SU-DHL-6 (cell line): Measurements from ENCODE around the gene WSCD2.

Experiments used
- H2AFZ ChIP-seq: fragments of 200-600 bp; sonication (generic); 2 replicates; pipeline ENCODE4 v1.6.1; 2014; ENCODE audit warnings: low read depth, mild to moderate bottlenecking, moderate library complexity, mixed read lengths, antibody characterized with exemption, low read length; ENCODE audit not compliant: severe bottlenecking
- H3F3A ChIP-seq: fragments of 200-600 bp; shearing (Covaris generic); 2 replicates; pipeline ENCODE4 v1.6.0; 2016; ENCODE audit warnings: antibody characterized with exemption, mild to moderate bottlenecking; ENCODE audit not compliant: insufficient read depth
- H3K27ac ChIP-seq: fragments of 200-600 bp; sonication (generic); 2 replicates; pipeline ENCODE4 v1.5.1; 2016; ENCODE audit warnings: low read depth, mild to moderate bottlenecking, low read length, moderate library complexity, mixed read lengths
- H3K27me3 ChIP-seq: fragments of 200-600 bp; sonication (generic), shearing (Covaris generic); 2 replicates; pipeline ENCODE4 v1.6.0; 2014; ENCODE audit warnings: mild to moderate bottlenecking, low read length
- H3K36me3 ChIP-seq: fragments of 200-600 bp; sonication (generic); 2 replicates; pipeline ENCODE4 v1.6.1; 2014; ENCODE audit warnings: mild to moderate bottlenecking, low read length, mixed read lengths
- H3K4me2 ChIP-seq: fragments of 300-600, 200-600 bp; shearing (Covaris generic), sonication (generic); 2 replicates; pipeline ENCODE4 v1.6.0; 2014; ENCODE audit warnings: low read length, low read depth, mild to moderate bottlenecking; ENCODE audit not compliant: poor library complexity, severe bottlenecking
- H3K4me3 ChIP-seq: fragments of 200-600 bp; sonication (generic); 2 replicates; pipeline ENCODE4 v1.5.1; 2014; ENCODE audit warnings: antibody characterized with exemption, low read length, mild to moderate bottlenecking, mixed read lengths; ENCODE audit not compliant: insufficient read depth, poor library complexity, severe bottlenecking
- H3K79me2 ChIP-seq: fragments of 200-600 bp; sonication (generic); 2 replicates; pipeline ENCODE4 v1.6.1; 2014; ENCODE audit warnings: mild to moderate bottlenecking, low read length, moderate library complexity; ENCODE audit not compliant: insufficient read depth
- H3K9ac ChIP-seq: fragments of 200-600 bp; sonication (generic); 2 replicates; pipeline ENCODE4 v1.7.0; 2014; ENCODE audit warnings: mild to moderate bottlenecking, low read length
- H3K9me2 ChIP-seq: fragments of 200-600 bp; sonication (generic); replicated peaks from 2 replicates; pipeline ENCODE4 v1.6.1; 2014; ENCODE audit warnings: low read length; ENCODE audit not compliant: insufficient read depth
- H3K9me3 ChIP-seq: fragments of 200-600 bp; sonication (generic); 2 replicates; pipeline ENCODE4 v1.6.1; 2014; ENCODE audit warnings: low read length, mixed read lengths; ENCODE audit not compliant: insufficient read depth
- H4K20me1 ChIP-seq: fragments of 200-600 bp; sonication (generic); 2 replicates; pipeline ENCODE4 v1.6.1; 2014; ENCODE audit warnings: low read depth, mild to moderate bottlenecking, antibody characterized with exemption, low read length, moderate library complexity, mixed read lengths
- CTCF ChIP-seq: fragments of 200-600 bp; sonication (generic); IDR thresholded peaks from one replicate; pipeline ENCODE4 v1.5.1; 2017; ENCODE audit warnings: antibody characterized with exemption, mild to moderate bottlenecking, low read length, moderate library complexity; ENCODE audit not compliant: insufficient read depth, poor library complexity, severe bottlenecking
- EZH2phosphoT487 ChIP-seq: fragments of 200-600 bp; sonication (generic), shearing (Covaris generic); conservative IDR thresholded peaks from 2 replicates; pipeline ENCODE4 v1.6.1; 2018; ENCODE audit warnings: mild to moderate bottlenecking, antibody characterized with exemption, low read length, moderate library complexity, mixed read lengths

WSCD2 gene

GRCh38 chr12:108099073-108099472 lies 30.0 kb upstream of the WSCD2 start:
- Histone ChIP-seq H4K20me1 (no peaks in the 10 kb centered on the region), H3K4me2 (no peak overlapping the region), H3K9me2 (no peaks in the 10 kb centered on the region), H2AFZ (no peak overlapping the region), H3K27me3 (no peaks in the 10 kb centered on the region), H3K79me2 (no peaks in the 10 kb centered on the region), H3K9me3 (no peaks in the 10 kb centered on the region), H3F3A (no peaks in the 10 kb centered on the region), H3K9ac (no peak overlapping the region), H3K36me3 (no peaks in the 10 kb centered on the region), H3K4me3 (no peak overlapping the region), H3K27ac (no peak overlapping the region)
- TF ChIP-seq CTCF = no peak
- no peak for TF ChIP-seq EZH2phosphoT487

- Histone ChIP-seq H3K9ac (no peak overlapping the region), H3K79me2 (no peaks in the 10 kb centered on the region), H3K9me2 (no peaks in the 10 kb centered on the region), H3K9me3 (no peaks in the 10 kb centered on the region), H3K4me2 (no peak overlapping the region), H4K20me1 (no peaks in the 10 kb centered on the region), H3K27ac (no peak overlapping the region), H2AFZ (no peak overlapping the region), H3K36me3 (no peaks in the 10 kb centered on the region), H3K27me3 (no peaks in the 10 kb centered on the region), H3K4me3 (no peak overlapping the region), H3F3A (no peaks in the 10 kb centered on the region)
- TF ChIP-seq EZH2phosphoT487 (no peak), CTCF (no peak)
Measured at GRCh38 chr12:108099778-108100489, 29.2 kb upstream of the WSCD2 start.

- Histone ChIP-seq H3K79me2 (no peaks in the 10 kb centered on the region), H3K4me3 (no peak overlapping the region)
Measured at GRCh38 chr12:108101605-108102175, 27.4 kb upstream of the WSCD2 start.

More at GRCh38 chr12:108101605-108102175, 27.4 kb upstream of the WSCD2 start:
- TF ChIP-seq CTCF (no peak), EZH2phosphoT487 (no peak)
- no peak overlapping the region for H3K27ac ChIP-seq
- no peak overlapping the region for H2AFZ ChIP-seq
- H3K9me2 ChIP-seq = no peaks in the 10 kb centered on the region
- H3K9me3 ChIP-seq = no peaks in the 10 kb centered on the region
- H3K36me3 ChIP-seq = no peaks in the 10 kb centered on the region
- no peaks in the 10 kb centered on the region for H4K20me1 ChIP-seq
- H3K9ac ChIP-seq = no peak overlapping the region
- H3F3A ChIP-seq = no peaks in the 10 kb centered on the region
- no peak overlapping the region for H3K4me2 ChIP-seq
- H3K27me3 ChIP-seq = no peaks in the 10 kb centered on the region
